Esophagus (tissue), 2 donors: Measurements from ENCODE around the gene SLC51B. TPM values are rescaled to one million over a fixed set of nuclear protein-coding genes. Genes with fewer than 3 reads are reported as not detected.

Experiments
- H3K27ac ChIP-seq, 2 donors: one replicate each; pipeline ENCODE4 v1.5.1; 2013; ENCODE audit warnings: low read depth in 2 of 2, mild to moderate bottlenecking in 2 of 2, inconsistent platforms in 1 of 2, low read length in 1 of 2, moderate library complexity in 1 of 2
- H3K27me3 ChIP-seq, 2 donors: one replicate each; pipeline ENCODE4 v1.6.1; 2013; ENCODE audit warnings: low read length in 2 of 2, control low read depth in 1 of 2, mild to moderate bottlenecking in 1 of 2; ENCODE audit not compliant: insufficient read depth in 2 of 2, control insufficient read depth in 1 of 2
- H3K36me3 ChIP-seq, 2 donors: one replicate each; pipeline ENCODE4 v1.6.1; 2013; ENCODE audit warnings: low read length in 1 of 2; ENCODE audit not compliant: control insufficient read depth in 2 of 2, insufficient read depth in 2 of 2
- H3K4me1 ChIP-seq, 2 donors: one replicate each; pipeline ENCODE4 v1.6.1; 2013; ENCODE audit warnings: low read length in 1 of 2; ENCODE audit not compliant: control insufficient read depth in 2 of 2, insufficient read depth in 2 of 2
- H3K4me3 ChIP-seq, 2 donors: one replicate each; pipeline ENCODE4 v1.5.1; 2013; ENCODE audit warnings: low read length in 2 of 2, mild to moderate bottlenecking in 2 of 2, low read depth in 1 of 2, moderate library complexity in 1 of 2
- H3K9me3 ChIP-seq, 2 donors: one replicate each; pipeline ENCODE4 v1.6.1; 2013; ENCODE audit warnings: mild to moderate bottlenecking in 2 of 2, low read depth in 1 of 2, low read length in 1 of 2, moderate library complexity in 1 of 2; ENCODE audit not compliant: control insufficient read depth in 2 of 2, insufficient read depth in 1 of 2
- WGBS, 2 donors: extraction: QIAGEN DNeasy Blood & Tissue Kit; methylation state at CpG; one replicate each; pipeline ENCODE4 v1.1.7; 2013; 5-methylcytosine and 5-hydroxymethylcytosine counted together
- polyA plus RNA-seq, 2 donors: library from polyadenylated mRNA; stranded (reverse); fragments of 200-250 nt; gene quantifications; one replicate each; pipeline ENCODE4 v1.2.3, GENCODE V29; 2013
- donor health status: healthy with polysubstance abuse.
- donor health status: Bipolar disorder and iron deficiency.

Gene SLC51B
- polyA plus RNA-seq, 2 donors = 0.08 to 0.12 TPM

- Histone ChIP-seq H3K27ac (no peak overlapping the region), H3K4me1 (peaks cover 0 to 5% of the 10 kb centered on the region in 2 donors), H3K27me3 (no peaks in the 10 kb centered on the region), H3K9me3 (no peaks in the 10 kb centered on the region), H3K4me3 (no peak overlapping the region), H3K36me3 (no peaks in the 10 kb centered on the region)
- WGBS, 2 donors = 83 to 84% methylated on average over 1 of the region's 1 CpG
Measured at GRCh38 chr15:65027593-65027992, 17.6 kb upstream of the SLC51B start.

DNA sequence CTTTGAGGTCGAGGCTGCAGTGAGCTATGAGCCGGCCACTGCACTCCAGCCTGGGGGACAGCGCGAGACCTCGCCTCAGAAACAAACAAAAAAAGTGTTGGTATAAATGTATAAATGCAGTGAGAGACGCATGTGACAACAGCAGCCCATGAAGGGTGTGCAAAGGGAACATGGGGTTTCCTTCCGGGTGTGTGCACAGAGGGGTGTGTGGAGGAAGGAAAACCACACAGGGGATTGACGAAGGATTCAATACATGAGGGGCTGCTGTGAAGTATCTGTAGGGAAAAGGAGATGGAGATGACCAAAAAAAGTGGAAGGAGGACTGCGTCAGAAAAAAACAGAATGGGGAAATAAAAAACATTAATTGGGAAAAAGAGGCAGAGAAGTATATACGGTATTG lies 16.8 kb upstream of the SLC51B start:
- H3K36me3 ChIP-seq = no peaks in the 10 kb centered on the region
- H3K4me1 ChIP-seq = peaks cover 0 to 8% of the 10 kb centered on the region in 2 donors
- no peaks in the 10 kb centered on the region for H3K9me3 ChIP-seq
- H3K27me3 ChIP-seq = no peaks in the 10 kb centered on the region
- WGBS, 2 donors = 46 to 47% methylated on average over 10 of the region's 10 CpGs
- H3K4me3 ChIP-seq = peak overlapping the region; percentile 14 to 72
- H3K27ac ChIP-seq = no peak overlapping the region

GRCh38 chr15:65028921-65029735 lies 16.1 kb upstream of the SLC51B start, which contains the start of gene MTFMT:
Gene MTFMT, minus strand, starts transcription at chr15:65029639. Its CDS starts 26 bp downstream, at chr15:65029613.
- peak within 1 kb of the TSS; percentile 72 to 95 for H3K4me3 ChIP-seq
- peaks cover 0 to 8% of the 10 kb centered on the region in 2 donors for H3K4me1 ChIP-seq
- WGBS, 2 donors = 0% methylated on average over 72 to 73 of the region's 73 CpGs
- no peaks in the 10 kb centered on the region for H3K9me3 ChIP-seq
- peak within 1 kb of the TSS; percentile 68 to 78 for H3K27ac ChIP-seq
- H3K27me3 ChIP-seq = no peaks in the 10 kb centered on the region
- no peaks in the 10 kb centered on the region for H3K36me3 ChIP-seq

DNA sequence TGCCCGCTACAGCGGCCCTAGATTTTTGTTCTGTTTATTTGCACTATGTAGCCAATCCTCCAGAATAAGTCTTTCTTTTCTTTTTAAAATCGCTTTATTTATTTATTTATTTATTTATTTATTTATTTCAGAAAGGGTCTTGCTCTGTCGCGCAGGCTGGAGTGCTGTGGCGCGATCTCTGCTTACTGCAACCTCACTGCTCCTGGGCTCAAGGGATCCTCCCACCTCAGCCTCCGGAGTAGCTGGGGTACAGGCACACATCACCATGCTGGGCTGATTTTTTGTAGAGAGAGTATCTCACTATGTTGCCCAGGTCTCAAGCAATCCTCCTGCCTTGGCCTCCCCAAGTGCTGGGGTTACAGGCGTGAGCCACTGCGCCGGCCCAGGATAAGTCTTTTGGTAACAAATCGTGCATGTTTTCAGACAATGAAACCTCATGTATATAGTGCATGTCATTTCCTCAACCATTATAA lies 15.4 kb upstream of the SLC51B start:
- H3K4me3 ChIP-seq = peak overlapping the region in 1 of 2 donors; percentile 72
- WGBS, 2 donors = 62% methylated on average over 12 of the region's 12 CpGs
- no peak overlapping the region for H3K27ac ChIP-seq
- no peaks in the 10 kb centered on the region for H3K9me3 ChIP-seq
- no peaks in the 10 kb centered on the region for H3K27me3 ChIP-seq
- no peaks in the 10 kb centered on the region for H3K36me3 ChIP-seq
- H3K4me1 ChIP-seq = peaks cover 0 to 8% of the 10 kb centered on the region in 2 donors

DNA sequence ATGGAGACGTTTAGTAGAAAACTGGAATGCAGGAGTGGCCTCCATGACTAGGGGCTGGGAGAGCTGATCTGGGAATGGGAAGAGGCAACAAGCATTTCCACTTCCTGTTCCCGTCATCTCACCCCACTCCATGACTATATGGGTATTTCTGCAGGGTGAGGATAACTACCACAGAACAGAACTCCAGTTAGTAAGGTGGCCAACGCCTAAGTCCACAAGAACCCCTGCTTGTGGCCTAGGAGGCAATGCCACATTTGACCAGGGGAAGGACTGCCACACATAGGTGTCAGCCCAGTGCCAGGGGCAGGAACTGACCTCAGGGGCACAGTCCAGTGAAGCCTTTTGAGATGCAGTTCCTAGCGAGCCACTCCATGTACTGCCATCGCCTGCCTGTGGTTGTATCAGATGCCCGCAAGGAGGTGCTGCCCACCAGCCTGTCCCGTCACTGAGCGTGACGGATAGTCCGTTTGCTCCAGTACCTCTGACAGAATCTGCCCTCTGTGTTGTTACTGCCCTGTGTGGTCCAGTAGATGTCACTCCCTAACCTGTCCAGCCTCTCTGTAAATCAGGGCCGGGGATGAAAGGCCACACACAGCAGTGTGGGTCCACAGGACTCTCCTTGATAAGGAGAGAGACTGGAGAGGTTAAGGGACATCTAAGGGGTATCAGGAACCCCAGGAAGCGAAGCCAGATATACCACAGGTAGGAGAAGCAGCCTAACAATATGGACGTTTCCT lies 12.2 kb upstream of the SLC51B start:
- WGBS, 2 donors = 31 to 32% methylated on average over 13 of the region's 13 CpGs
- Histone ChIP-seq H3K27me3 (no peaks in the 10 kb centered on the region), H3K4me1 (peaks cover 0 to 7% of the 10 kb centered on the region in 2 donors), H3K27ac (no peak overlapping the region), H3K4me3 (no peak overlapping the region), H3K36me3 (no peaks in the 10 kb centered on the region), H3K9me3 (no peaks in the 10 kb centered on the region)

GRCh38 chr15:65033659-65034269 lies 11.4 kb upstream of the SLC51B start:
- 6 to 10% methylated on average over 4 of the region's 4 CpGs for WGBS, 2 donors
- Histone ChIP-seq H3K9me3 (no peaks in the 10 kb centered on the region), H3K27ac (no peak overlapping the region), H3K4me3 (no peak overlapping the region), H3K36me3 (no peaks in the 10 kb centered on the region), H3K27me3 (no peaks in the 10 kb centered on the region), H3K4me1 (peaks cover 0 to 3% of the 10 kb centered on the region in 2 donors)

GRCh38 chr15:65034719-65035118 lies 10.5 kb upstream of the SLC51B start:
- peaks cover 0 to 6% of the 10 kb centered on the region in 2 donors for H3K4me1 ChIP-seq
- no peak overlapping the region for H3K4me3 ChIP-seq
- 84 to 89% methylated on average over 11 of the region's 11 CpGs for WGBS, 2 donors
- no peaks in the 10 kb centered on the region for H3K36me3 ChIP-seq
- H3K27me3 ChIP-seq = no peaks in the 10 kb centered on the region
- H3K9me3 ChIP-seq = no peaks in the 10 kb centered on the region
- H3K27ac ChIP-seq = no peak overlapping the region

GRCh38 chr15:65037309-65037708 lies 7.9 kb upstream of the SLC51B start:
- 88 to 89% methylated on average over 1 of the region's 1 CpG for WGBS, 2 donors

DNA sequence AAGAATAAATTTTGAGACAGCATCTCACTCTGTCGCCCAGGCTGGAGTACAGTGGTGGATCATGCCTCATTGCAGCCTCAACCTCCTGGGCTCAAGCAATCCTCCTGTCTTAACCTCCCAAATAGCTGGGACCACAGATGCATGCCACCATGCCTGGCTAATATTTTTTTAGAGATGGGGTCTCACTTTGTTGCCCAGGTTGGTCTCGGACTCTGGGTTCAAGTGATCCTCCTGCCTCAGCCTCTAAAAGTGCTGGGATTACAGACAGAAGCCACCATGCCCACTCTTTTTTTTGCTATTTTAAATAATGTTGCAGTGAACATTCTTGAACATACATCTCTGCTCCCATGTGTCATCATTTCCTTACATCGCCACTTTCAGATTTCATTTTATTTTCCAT lies 6.8 kb upstream of the SLC51B start:
- no peaks in the 10 kb centered on the region for H3K9me3 ChIP-seq
- peaks cover 0 to 9% of the 10 kb centered on the region in 2 donors for H3K4me1 ChIP-seq
- no peak overlapping the region for H3K27ac ChIP-seq
- H3K36me3 ChIP-seq = no peaks in the 10 kb centered on the region
- H3K27me3 ChIP-seq = no peaks in the 10 kb centered on the region
- 93% methylated on average over 3 of the region's 3 CpGs for WGBS, 2 donors
- no peak overlapping the region for H3K4me3 ChIP-seq

More at GRCh38 chr15:65037309-65037708, 7.9 kb upstream of the SLC51B start:
- no peak overlapping the region for H3K27ac ChIP-seq
- no peaks in the 10 kb centered on the region for H3K36me3 ChIP-seq
- no peaks in the 10 kb centered on the region for H3K27me3 ChIP-seq
- peaks cover 0 to 8% of the 10 kb centered on the region in 2 donors for H3K4me1 ChIP-seq
- no peaks in the 10 kb centered on the region for H3K9me3 ChIP-seq
- H3K4me3 ChIP-seq = no peak overlapping the region
